NCI-H82 (cell line): ENCODE results near the gene AHR.
A peak's percentile ranks its signal among the peaks of the same experiment; 100 is the strongest.
"Not testable (repeated sequence)": the region's sequence is repeated elsewhere in the genome, so short reads cannot be mapped to it uniquely, and the experiment has no call there.

Source experiments
- DNase-seq: peaks from one replicate; lab custom pipeline; 2025; lab: John Stamatoyannopoulos, UW

Gene AHR

GRCh38 chr7:17339952-17340351 is 41.5 kb downstream of the AHR start:
- no peak for DNase-seq

- no peak for DNase-seq
These were observed 42.2 kb downstream of the AHR start for GRCh38 chr7:17340655-17341054.

GRCh38 chr7:17342756-17343155 is 44.3 kb downstream of the AHR start:
- DNase-seq, result no peak

GRCh38 chr7:17347401-17347800 is 48.9 kb downstream of the AHR start:
- no peak for DNase-seq

DNA sequence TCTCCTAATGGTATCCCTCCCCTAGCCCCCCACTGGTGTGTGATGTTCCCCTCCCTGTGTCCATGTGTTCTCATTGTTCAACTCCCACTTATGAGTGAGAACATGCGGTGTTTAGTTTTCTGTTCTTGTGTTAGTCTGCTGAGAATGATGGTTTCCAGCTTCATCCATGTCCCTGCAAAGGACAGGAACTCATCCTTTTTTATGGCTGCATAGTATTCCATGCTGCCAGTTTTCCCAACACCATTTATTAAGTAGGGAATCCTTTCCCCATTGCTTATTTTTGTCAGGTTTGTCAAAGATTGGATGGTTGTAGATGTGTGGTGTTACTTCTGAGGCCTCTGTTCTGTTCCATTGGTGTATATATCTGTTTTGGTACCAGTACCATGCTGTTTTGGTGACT is 50.5 kb downstream of the AHR start:
- not testable (repeated sequence) for DNase-seq

- not testable (repeated sequence) for DNase-seq
These were observed 51.9 kb downstream of the AHR start for GRCh38 chr7:17350321-17350720.

DNA sequence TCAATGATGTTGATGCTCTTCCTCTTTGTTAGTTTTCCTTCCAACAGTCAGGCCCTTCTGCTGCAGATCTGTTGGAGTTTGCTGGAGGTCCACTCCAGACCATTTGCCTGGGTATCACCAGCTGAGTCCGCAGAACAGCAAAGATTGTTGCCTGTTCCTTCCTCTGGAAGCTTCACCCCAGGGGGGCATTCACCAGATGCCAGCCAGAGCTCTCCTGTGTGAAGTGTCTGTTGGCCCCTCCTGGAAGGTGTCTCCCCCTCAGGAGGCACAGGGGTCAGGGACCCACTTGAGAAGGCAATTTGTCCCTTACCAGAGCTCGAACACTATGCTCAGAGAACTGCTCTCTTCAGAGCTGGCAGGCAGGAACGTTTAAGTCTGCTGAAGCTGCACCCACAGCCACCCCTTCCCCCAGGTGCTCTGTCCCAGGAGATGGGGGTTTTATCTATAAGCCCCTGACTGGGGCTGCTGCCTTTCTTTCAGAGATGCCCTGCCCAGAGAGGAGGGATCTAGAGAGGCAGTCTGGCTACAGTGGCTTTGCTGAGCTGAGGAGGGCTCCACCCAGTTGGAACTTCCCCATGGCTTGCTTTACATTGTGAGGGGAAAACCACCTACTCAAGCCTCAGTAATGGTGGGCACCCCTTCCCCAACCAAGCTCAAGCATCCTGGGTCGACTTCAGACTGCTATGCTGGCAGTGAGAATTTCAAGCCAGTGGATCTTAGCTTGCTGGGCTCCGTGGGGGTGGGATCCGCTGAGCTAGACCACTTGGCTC is 55.4 kb downstream of the AHR start:
- not testable (repeated sequence) for DNase-seq

DNA sequence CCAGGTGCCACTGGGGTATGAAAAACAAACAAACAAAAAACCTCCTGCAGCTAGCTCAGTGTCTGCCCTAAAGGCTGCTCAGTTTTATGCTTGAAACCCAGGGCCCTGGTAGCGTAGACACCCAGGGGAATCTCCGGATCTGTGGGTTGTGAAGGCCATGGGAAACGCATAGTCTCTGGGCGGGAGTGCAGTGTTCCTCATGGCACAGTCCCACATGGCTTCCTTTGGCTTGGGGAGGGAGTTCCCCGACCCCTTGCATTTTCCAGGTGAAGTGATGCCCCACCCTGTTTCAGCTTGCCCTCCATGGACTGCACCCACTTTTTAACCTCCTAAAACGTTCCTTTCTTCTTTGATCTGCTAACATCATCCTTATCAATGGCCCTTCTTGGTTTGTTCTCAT is 56.0 kb downstream of the AHR start:
- DNase-seq, result no peak

- DNase-seq, result no peak
These were observed 56.6 kb downstream of the AHR start for GRCh38 chr7:17355050-17355449.

DNA sequence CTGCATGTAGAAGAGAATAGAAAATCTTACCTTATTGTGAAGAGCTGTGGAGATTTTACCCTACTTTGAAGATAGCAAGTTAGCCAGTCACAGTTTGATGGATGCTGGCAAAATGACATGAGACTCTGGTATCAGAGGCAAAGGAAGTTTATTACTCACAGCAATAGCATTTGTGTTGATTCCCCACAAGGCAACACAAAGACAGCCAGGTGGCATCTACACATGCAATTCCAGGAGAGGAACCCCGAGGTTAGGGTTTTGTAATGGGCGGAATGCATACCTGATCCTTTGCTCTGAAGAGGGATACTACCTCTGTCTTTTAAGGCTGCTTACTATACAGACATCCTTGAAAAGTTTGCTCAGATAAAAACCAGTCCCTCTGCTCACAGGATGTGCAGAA is 59.5 kb downstream of the AHR start:
- no peak for DNase-seq

- DNase-seq, result no peak
These were observed 61.2 kb downstream of the AHR start for GRCh38 chr7:17359610-17360009.

GRCh38 chr7:17362439-17363105 is 64.1 kb downstream of the AHR start:
- DNase-seq, result no peak

GRCh38 chr7:17364671-17365070 is 66.2 kb downstream of the AHR start:
- DNase-seq, result no peak

DNA sequence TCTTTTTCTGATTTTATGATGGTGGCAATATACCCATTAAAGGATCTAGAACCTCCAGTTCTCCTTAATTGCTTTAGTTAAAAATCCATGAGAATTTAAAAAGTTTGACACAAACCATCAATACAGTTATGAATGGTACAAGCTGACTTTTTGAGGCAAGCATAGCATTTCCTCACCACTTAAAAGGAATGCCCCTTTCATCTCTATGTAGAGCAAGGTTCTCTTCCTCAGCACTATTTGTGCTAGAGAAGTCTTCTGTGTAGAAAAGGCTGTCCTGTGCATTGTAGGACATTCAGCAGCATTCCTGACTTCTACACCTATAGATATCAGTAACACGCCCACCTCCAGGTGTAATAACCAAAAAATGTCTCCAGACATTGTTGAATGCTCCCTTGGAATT is 67.3 kb downstream of the AHR start:
- no peak for DNase-seq

DNA sequence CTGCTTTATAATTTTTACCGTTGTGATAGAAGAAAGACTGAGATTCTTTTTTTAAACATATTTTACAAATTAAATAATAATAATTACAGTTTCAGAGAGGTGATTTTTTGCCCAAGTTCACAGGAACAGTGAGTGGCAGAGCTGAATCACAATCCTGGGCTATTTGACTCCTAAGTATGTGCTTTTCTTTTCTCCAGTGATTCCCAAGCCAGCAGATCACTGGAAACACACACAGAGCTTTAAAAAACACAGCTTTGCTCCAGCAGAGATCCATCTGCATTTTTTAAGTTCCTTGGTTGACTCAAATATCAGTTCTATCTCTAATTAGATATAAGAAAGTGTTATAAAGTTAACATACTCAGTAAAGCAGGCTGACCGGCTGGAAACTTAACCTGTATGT is 69.0 kb downstream of the AHR start:
- no peak for DNase-seq

- no peak for DNase-seq
These were observed 70.5 kb downstream of the AHR start for GRCh38 chr7:17368856-17369524.

GRCh38 chr7:17369691-17370426 is 71.4 kb downstream of the AHR start:
- no peak for DNase-seq

- no peak for DNase-seq
These were observed 72.6 kb downstream of the AHR start for GRCh38 chr7:17370901-17371585.

- peak; percentile 51 for DNase-seq
These were observed 73.4 kb downstream of the AHR start for GRCh38 chr7:17371671-17372524.

- DNase-seq, result no peak
These were observed 75.7 kb downstream of the AHR start for GRCh38 chr7:17374157-17374556.

GRCh38 chr7:17374654-17375053 is 76.2 kb downstream of the AHR start:
- DNase-seq, result peak; percentile 3
